GM18909 (cell line): ENCODE data around the gene LYPD3.
"Not testable (repeated sequence)": the region's sequence is repeated elsewhere in the genome, so short reads cannot be mapped to it uniquely, and the experiment has no call there.

ENCODE experiments used
- ATAC-seq: cut with Tn5 transposase; IDR thresholded peaks from one replicate; pipeline ENCODE4 v1.9.1; 2021; ENCODE audit warnings: mild to moderate bottlenecking; ENCODE audit not compliant: unreplicated experiment, poor library complexity

Gene LYPD3

GRCh38 chr19:43465468-43466120 lies at the start of gene LYPD3:
LYPD3 (minus strand) TSS chr19:43465608; CDS start chr19:43465571, 37 bp downstream.
- no peak for ATAC-seq

- ATAC-seq, result not testable (repeated sequence)
These were observed 47.0 kb upstream of the LYPD3 start for GRCh38 chr19:43512399-43512798.

GRCh38 chr19:43511324-43511723 lies 45.9 kb upstream of the LYPD3 start:
- ATAC-seq, result no peak

DNA sequence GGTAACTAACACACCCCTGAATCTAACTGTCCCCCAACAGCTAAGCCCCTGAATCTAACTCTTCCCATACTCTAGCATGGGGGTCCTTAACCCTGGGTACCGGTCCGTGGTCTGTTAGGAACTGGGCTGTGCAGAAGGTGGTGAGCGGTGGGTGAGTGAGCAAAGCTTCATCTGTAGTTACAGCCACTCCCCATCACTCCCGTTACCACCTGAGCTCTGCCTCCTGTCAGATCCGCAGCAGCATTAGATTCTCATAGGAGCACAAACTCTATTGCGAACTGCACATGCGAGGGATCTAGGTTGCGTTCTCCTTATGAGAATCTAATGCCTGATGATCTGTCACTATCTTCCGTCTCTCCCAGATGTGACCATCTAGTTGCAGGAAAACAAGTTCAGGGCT lies 45.3 kb upstream of the LYPD3 start:
- ATAC-seq, result no peak

GRCh38 chr19:43507880-43508279 lies 42.5 kb upstream of the LYPD3 start:
- no peak for ATAC-seq

DNA sequence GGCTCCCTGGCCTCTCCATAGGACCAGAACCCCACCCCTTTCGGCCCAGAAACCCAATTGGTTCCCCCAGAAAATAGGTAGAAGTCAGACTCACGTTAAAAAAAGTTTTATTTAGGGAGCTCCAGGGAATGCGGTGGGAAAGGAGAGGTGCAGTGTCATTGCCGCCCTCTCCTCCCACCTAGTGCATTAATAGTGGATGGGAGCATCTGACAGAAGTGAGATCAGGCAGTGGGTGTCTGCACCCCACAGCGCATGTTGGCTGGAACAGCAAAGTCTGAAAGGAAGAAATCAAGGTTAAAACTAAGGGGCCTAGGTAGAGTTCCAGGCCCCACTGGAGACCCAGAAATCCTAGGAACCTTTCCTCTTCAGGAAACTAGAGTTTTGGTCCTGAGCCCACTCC lies 41.2 kb upstream of the LYPD3 start:
- no peak for ATAC-seq

DNA sequence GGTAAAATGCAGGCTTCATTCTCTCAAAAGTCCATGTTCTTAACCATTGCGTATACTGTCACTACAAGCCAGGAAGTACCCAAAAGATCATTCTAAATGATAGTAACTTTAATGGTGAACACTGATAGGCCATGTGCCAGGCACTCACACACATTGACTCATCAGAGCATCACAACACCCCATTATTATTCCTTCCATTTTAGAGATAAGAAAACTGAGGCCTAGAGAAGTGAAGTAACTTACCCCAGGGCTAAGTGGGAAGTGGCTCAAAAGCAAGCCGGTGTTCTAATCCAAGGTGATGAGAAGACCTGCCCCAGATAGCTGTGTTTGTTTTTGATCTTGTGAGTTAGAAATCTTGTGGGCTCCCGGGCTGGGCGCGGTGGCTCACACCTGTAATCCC lies 40.5 kb upstream of the LYPD3 start:
- ATAC-seq, result no peak

- no peak for ATAC-seq
These were observed 39.7 kb upstream of the LYPD3 start for GRCh38 chr19:43505186-43505456.

DNA sequence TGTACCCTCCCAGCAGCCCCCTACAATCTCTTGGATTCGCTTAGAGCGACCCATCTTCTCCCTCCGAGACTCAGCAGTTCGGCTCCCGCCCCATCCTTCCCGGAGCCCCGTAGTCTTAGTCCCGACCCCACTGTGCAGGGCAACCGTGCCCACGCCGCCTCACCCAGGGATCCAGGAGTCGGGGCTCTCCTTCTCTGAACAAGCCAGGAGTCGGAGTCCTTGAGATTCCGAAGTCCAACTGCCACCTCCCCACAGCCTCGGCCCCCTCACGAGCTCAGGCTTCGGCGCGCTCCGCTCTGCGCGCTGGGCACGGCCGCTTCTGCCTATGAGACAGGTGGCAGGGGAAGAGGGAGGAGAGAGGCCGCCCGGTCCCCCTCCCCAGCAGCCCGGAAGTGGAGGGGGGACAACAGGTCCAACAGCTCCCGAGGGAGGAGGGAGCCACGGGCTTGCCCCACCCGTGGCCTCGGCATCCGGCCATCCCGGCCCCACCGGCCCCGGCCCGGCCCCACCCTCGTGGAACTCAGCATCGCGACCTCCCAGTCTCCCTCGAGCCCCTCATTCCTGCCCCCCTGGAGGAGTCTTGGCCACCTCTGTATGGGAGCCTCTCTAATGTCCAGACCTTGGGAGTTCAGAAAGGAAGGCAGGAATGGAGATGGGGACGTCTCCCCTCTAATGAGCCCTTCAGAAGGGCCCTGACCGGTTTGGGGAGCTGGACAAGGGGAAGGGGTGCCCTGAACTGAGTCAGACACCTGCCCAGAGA lies 39.2 kb upstream of the LYPD3 start, which contains the start of gene PHLDB3:
Gene PHLDB3, minus strand, starts transcription at position 321 of the 760 bp plus-strand sequence. CDS start 628 bp downstream, outside the sequence.
- ATAC-seq, result peak; percentile 11

GRCh38 chr19:43503501-43504425 lies 38.4 kb upstream of the LYPD3 start:
- peak; percentile 88 for ATAC-seq

GRCh38 chr19:43502419-43502976 lies 37.1 kb upstream of the LYPD3 start:
- no peak for ATAC-seq

GRCh38 chr19:43501661-43502418 lies 36.4 kb upstream of the LYPD3 start:
- ATAC-seq, result no peak

DNA sequence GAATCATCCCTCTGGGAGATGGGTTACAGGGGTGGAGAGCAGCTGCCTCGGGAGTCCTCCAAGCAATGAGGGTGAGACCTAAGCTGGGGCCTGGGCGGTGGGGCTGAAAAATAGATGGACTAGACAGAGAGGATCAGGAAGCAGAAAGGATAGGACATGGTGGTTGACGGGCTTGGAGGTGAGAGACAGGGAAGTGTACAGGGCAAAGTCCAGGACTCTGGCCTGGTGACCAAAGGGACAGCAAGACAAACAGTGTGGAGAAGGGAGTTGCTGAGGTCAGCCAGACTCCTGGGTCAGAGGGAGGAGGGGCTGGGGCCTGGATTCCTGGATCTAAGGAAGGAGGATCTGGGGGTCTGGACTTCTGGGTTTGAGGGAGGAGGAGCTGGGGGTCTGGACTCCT lies 33.6 kb upstream of the LYPD3 start:
- no peak for ATAC-seq

DNA sequence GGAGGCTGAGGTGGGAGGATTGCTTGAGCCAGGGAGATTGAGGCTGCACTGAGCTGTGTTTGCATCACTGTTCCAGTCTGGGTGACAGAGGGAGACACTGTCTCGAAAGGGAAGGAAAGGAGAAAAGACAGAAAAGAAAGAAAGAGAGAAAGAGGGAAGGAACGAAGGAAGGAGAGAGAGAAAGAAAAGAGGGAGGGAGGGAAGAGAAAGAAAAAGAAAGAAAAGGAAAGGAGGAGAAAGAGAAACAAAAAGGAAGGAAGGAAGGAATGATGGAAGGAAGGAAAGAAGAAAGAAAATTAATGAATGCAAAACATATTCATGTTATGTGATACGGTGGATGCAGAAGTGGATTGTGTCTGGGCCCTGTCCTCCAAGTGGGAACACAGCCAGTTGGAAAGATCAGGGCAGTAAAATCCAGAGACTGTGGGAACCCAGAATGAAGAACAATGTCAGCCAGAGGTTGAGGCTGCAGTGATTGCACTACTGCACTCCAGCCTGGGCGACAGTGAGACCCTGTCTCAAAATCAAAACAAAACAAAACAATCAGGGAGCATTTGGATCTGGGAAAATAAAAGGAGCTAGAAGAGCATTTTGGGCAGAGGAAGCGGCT lies 32.9 kb upstream of the LYPD3 start:
- ATAC-seq, result no peak

DNA sequence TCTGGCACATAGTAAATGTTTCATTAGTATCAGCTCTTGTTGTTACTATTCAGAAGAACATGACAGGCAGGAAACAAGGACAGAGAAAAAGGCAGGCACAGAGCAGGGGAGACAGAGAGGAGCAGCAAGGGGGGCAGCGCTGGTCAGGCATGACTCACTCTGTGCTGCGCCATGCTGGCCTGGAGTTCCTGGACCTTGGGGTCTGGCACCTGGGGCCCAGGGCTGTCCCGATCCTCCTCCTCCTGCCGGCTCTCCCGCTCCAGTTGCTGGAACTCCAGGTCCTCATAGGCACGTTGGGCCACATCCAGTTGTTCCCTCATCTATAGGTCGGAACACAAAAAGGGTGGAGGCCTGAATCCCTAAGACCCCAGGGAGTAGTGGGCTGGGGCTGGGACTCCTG lies 31.6 kb upstream of the LYPD3 start:
- ATAC-seq, result no peak

DNA sequence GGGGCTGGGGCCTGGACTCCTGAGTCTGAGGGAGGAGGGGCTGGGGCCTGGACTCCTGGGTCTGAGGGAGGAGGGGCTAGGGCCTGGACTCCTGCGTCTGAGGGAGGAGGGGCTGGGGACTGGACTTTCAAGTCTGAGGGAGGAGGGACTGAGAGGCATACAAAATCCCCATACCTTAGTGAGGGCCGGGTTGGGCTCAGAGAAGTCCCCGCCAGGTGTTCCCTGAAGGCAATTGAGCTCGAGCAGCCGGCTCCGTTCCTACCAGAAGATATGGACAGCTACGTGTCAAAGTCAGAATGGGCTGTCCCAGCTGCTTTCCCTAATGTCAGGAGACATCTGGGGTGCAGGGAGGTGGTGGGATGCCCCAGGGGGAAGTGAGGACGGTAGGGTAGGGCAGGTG lies 29.7 kb upstream of the LYPD3 start:
- ATAC-seq, result no peak

- no peak for ATAC-seq
These were observed 25.4 kb upstream of the LYPD3 start for GRCh38 chr19:43490759-43491158.

DNA sequence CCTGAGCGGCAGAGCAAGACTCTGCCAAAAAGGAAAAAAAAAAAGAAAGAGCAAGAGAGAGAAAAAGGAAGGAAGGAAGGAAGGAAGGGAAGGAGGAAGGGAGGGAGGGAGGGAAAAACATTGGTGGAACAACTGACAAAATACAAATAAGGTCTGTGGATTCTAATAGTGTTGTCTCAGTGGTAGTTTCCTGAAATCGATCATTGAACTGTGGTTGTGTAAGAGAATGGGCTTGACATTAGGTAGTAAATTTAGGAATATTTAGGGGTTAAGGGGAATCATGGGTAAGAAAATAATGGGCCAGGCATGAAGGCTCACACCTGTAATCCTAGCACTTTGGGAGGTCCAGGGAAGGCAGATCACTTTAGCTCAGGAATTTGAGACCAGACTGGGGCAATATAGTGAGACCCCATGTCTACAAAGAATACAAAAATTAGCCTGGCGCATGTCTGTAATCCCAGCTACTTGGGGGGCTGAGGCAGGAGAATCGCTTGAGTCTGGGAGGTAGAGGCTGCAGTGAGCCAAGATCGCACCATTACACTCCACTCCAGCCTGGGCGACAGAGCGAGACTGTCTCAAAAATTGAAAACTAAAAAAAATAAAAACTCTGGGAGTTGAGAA lies 24.7 kb upstream of the LYPD3 start:
- no peak for ATAC-seq

DNA sequence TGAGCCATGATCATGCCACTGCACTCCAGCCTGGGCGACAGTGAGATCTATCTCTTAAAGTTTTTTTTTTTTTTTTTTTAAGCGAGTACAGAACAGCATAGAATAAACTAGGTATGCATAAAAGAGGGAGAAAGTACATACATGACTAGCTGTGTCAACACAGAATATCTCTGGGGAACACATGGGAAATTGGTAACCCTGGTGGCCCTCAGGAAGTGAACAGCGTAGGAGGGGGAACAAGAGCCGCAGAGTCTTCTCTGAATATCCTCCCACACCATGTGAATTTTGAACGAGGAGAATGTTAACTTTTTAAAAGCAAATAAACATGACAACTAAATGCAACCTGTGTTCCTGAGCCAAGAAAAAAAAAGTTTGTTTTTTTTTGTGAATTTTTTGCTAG lies 23.9 kb upstream of the LYPD3 start:
- no peak for ATAC-seq
